ENCODE measurements around the gene MAPK9.

Gene MAPK9

DNA sequence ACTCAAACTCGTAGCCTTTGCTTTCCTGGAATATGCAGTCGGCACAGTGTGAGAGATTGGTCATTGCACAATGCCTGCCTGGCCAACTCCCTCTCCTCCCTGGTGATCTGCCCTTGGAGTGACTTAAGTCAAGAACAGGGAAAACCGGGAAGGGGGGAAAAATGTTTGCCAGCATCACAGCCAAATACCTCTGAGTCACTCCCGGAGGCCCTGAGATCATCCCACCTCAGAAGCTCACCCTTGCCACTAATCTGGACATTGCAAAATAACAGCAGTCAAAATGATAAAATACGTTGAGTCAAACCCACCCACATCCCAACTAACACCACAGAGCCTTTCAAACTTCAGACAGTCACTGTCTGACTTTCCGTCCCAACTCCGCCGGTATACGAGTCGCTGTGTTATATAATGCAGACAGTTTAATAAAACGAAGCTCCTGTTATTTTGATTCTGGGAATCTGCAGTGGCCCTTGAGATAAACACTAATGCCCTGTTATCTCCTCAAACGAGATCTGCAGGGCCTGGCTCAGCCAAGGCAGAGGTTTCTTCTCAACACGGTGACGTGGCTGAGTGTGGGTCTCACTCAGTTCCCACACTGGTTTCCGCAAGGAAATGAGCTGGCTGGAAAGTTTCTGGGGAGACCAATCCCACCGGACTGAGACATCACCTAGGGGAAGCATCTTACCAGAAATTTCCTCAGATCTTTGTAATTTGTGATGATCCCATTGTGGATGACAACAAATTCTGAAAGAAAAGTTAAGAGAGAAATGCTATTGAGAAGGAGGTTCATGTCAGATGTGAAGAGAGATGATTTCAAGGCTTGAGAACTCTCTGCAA lies 39.1 kb upstream of the MAPK9 start:
- peak; percentile 78 for DNase-seq (ENCODE audit: extremely low read depth, low read depth)
- TF ChIP-seq, protein P1, sequence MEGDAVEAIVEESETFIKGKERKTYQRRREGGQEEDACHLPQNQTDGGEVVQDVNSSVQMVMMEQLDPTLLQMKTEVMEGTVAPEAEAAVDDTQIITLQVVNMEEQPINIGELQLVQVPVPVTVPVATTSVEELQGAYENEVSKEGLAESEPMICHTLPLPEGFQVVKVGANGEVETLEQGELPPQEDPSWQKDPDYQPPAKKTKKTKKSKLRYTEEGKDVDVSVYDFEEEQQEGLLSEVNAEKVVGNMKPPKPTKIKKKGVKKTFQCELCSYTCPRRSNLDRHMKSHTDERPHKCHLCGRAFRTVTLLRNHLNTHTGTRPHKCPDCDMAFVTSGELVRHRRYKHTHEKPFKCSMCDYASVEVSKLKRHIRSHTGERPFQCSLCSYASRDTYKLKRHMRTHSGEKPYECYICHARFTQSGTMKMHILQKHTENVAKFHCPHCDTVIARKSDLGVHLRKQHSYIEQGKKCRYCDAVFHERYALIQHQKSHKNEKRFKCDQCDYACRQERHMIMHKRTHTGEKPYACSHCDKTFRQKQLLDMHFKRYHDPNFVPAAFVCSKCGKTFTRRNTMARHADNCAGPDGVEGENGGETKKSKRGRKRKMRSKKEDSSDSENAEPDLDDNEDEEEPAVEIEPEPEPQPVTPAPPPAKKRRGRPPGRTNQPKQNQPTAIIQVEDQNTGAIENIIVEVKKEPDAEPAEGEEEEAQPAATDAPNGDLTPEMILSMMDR (IDR thresholded peaks at IDR 0.05; ENCODE audit: low read depth, low read length), result no peak

DNA sequence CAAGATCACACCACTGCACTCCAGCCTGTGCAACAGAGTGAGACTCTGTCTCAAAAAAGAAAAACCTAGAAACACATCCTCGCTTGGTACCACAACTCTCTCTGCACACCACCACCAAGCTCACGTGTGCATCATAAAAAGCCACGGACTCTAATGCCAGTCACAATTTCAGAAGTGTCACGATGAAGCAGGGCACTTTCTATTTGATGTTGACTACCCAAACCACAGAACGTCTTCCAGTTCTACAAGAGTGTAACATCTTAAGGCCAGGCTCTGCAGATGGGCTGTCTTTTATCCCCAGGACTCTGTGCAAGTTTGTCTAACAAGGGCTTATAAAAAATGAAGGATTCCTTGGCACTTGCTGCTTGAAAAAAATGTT lies 38.4 kb upstream of the MAPK9 start:
- TF ChIP-seq, protein P1 (IDR thresholded peaks at IDR 0.05; ENCODE audit: low read depth, low read length), result no peak
- DNase-seq (ENCODE audit: extremely low read depth, low read depth), result no peak

DNA sequence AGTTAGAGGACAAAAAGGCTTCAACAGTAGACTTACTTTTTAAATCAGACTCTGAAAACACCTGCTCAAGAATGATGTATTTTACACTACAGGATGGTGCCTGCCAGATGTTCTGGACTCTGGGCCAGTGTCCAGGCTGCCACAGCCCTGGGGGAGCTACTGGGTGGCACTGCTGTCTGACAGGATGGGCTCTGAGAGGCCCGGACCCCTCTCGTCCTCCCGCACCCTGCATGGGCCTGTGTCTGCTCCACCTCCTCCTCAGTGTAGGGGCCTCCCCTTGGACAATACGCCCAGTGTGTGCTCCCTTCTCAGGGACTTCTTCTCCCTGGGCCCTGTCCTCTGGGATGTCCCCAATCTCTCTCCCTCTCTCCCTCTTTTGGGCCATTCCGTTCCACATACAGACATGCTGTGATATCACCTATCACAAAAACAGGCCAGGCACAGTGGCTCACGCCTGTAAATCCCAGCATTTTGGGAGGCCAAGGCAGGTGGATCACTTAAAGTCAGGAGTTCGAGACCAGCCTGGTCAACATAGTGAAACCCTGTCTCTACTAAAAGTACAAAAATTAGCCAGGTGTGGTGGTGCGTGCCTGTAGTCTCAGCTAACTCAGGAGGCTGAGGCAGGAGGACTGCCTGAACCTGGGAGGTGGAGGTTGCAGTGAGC lies 37.9 kb upstream of the MAPK9 start:
- DNase-seq (ENCODE audit: extremely low read depth, low read depth), result no peak
- TF ChIP-seq, protein P1 (IDR thresholded peaks at IDR 0.05; ENCODE audit: low read depth, low read length), result no peak

- TF ChIP-seq, protein P1 (IDR thresholded peaks at IDR 0.05; ENCODE audit: low read depth, low read length), result no peak
Observed at GRCh38 chr5:180329138-180329435, 37.2 kb upstream of the MAPK9 start.

GRCh38 chr5:180328296-180329137 lies 36.6 kb upstream of the MAPK9 start:
- TF ChIP-seq, protein P1 (IDR thresholded peaks at IDR 0.05; ENCODE audit: low read depth, low read length), result peak; percentile 65
- no peak for DNase-seq (ENCODE audit: extremely low read depth, low read depth)

More at GRCh38 chr5:180329138-180329435, 37.2 kb upstream of the MAPK9 start:
- no peak for DNase-seq (ENCODE audit: extremely low read depth, low read depth)

GRCh38 chr5:180326989-180327565 lies 35.2 kb upstream of the MAPK9 start:
- no peak for DNase-seq (ENCODE audit: extremely low read depth, low read depth)
- TF ChIP-seq, protein P1 (IDR thresholded peaks at IDR 0.05; ENCODE audit: low read depth, low read length), result no peak

Measured in AG09319 (cell line).